ENCODE results near the gene HOXB4.

Gene HOXB4

GRCh38 chr17:48570325-48571023 is 7.7 kb downstream of the HOXB4 start:
- Mint-ChIP-seq H3K9me3 (no peaks in the 10 kb centered on the region), H3K36me3 (ENCODE audit: low read depth) (no peaks in the 10 kb centered on the region), H3K4me1 (ENCODE audit: low read depth) (peaks cover 6% of the 10 kb centered on the region), H3K27me3 (peaks cover 13% of the 10 kb centered on the region), H3K27ac (no peak overlapping the region), H3K4me3 (no peak overlapping the region)
- intact Hi-C loops (cut with micrococcal nuclease) = no loop called here

GRCh38 chr17:48569674-48570324 is 8.4 kb downstream of the HOXB4 start:
- intact Hi-C loops (cut with micrococcal nuclease) = no loop called here
- H3K27ac Mint-ChIP-seq = no peak overlapping the region
- peaks cover 6% of the 10 kb centered on the region for H3K4me1 Mint-ChIP-seq (ENCODE audit: low read depth)
- no peaks in the 10 kb centered on the region for H3K36me3 Mint-ChIP-seq (ENCODE audit: low read depth)
- H3K4me3 Mint-ChIP-seq = no peak overlapping the region
- no peaks in the 10 kb centered on the region for H3K9me3 Mint-ChIP-seq
- peaks cover 8% of the 10 kb centered on the region for H3K27me3 Mint-ChIP-seq

- no peaks in the 10 kb centered on the region for H3K36me3 Mint-ChIP-seq (ENCODE audit: low read depth)
- H3K9me3 Mint-ChIP-seq = no peaks in the 10 kb centered on the region
- H3K4me1 Mint-ChIP-seq (ENCODE audit: low read depth) = peaks cover 6% of the 10 kb centered on the region
- H3K4me3 Mint-ChIP-seq = no peak overlapping the region
- no peak overlapping the region for H3K27ac Mint-ChIP-seq
- intact Hi-C loops (cut with micrococcal nuclease) = no loop called here
- H3K27me3 Mint-ChIP-seq = peaks cover 2% of the 10 kb centered on the region
Observed at GRCh38 chr17:48569240-48569582, 8.9 kb downstream of the HOXB4 start.

GRCh38 chr17:48568499-48569239 is 9.5 kb downstream of the HOXB4 start:
- Mint-ChIP-seq H3K4me1 (ENCODE audit: low read depth) (peaks cover 6% of the 10 kb centered on the region), H3K27ac (no peak overlapping the region), H3K9me3 (no peaks in the 10 kb centered on the region), H3K36me3 (ENCODE audit: low read depth) (no peaks in the 10 kb centered on the region), H3K4me3 (no peak overlapping the region), H3K27me3 (peaks cover 3% of the 10 kb centered on the region)
- intact Hi-C loops (cut with micrococcal nuclease) = no loop called here

- Mint-ChIP-seq H3K9me3 (no peaks in the 10 kb centered on the region), H3K27ac (no peak overlapping the region), H3K4me1 (ENCODE audit: low read depth) (peaks cover 6% of the 10 kb centered on the region), H3K36me3 (ENCODE audit: low read depth) (no peaks in the 10 kb centered on the region), H3K27me3 (peaks cover 12% of the 10 kb centered on the region), H3K4me3 (no peak overlapping the region)
- intact Hi-C loops (cut with micrococcal nuclease) = no loop called here
Observed at GRCh38 chr17:48567646-48568354, 10.3 kb downstream of the HOXB4 start.

- intact Hi-C loops (cut with micrococcal nuclease) = no loop called here
- peaks cover 6% of the 10 kb centered on the region for H3K4me1 Mint-ChIP-seq (ENCODE audit: low read depth)
- no peak overlapping the region for H3K27ac Mint-ChIP-seq
- peaks cover 18% of the 10 kb centered on the region for H3K27me3 Mint-ChIP-seq
- H3K4me3 Mint-ChIP-seq = no peak overlapping the region
- H3K9me3 Mint-ChIP-seq = no peaks in the 10 kb centered on the region
- no peaks in the 10 kb centered on the region for H3K36me3 Mint-ChIP-seq (ENCODE audit: low read depth)
Observed at GRCh38 chr17:48567209-48567608, 10.9 kb downstream of the HOXB4 start.

GRCh38 chr17:48566717-48567116 is 11.4 kb downstream of the HOXB4 start:
- Mint-ChIP-seq H3K36me3 (ENCODE audit: low read depth) (no peaks in the 10 kb centered on the region), H3K27me3 (peaks cover 21% of the 10 kb centered on the region), H3K4me3 (no peak overlapping the region), H3K27ac (no peak overlapping the region), H3K4me1 (ENCODE audit: low read depth) (peaks cover 6% of the 10 kb centered on the region), H3K9me3 (no peaks in the 10 kb centered on the region)
- intact Hi-C loops (cut with micrococcal nuclease) = no loop called here

GRCh38 chr17:48565925-48566710 is 12.0 kb downstream of the HOXB4 start:
- H3K4me3 Mint-ChIP-seq = no peak overlapping the region
- no peaks in the 10 kb centered on the region for H3K9me3 Mint-ChIP-seq
- peaks cover 9% of the 10 kb centered on the region for H3K4me1 Mint-ChIP-seq (ENCODE audit: low read depth)
- no peaks in the 10 kb centered on the region for H3K36me3 Mint-ChIP-seq (ENCODE audit: low read depth)
- peaks cover 26% of the 10 kb centered on the region for H3K27me3 Mint-ChIP-seq
- no peak overlapping the region for H3K27ac Mint-ChIP-seq
- intact Hi-C loops (cut with micrococcal nuclease) = no loop called here

- H3K4me1 Mint-ChIP-seq (ENCODE audit: low read depth) = peaks cover 11% of the 10 kb centered on the region
Observed at GRCh38 chr17:48565022-48565554, 13.1 kb downstream of the HOXB4 start.

GRCh38 chr17:48564188-48565021 is 13.7 kb downstream of the HOXB4 start:
- H3K9me3 Mint-ChIP-seq = no peaks in the 10 kb centered on the region
- no peaks in the 10 kb centered on the region for H3K36me3 Mint-ChIP-seq (ENCODE audit: low read depth)

More at GRCh38 chr17:48565022-48565554, 13.1 kb downstream of the HOXB4 start:
- no peaks in the 10 kb centered on the region for H3K36me3 Mint-ChIP-seq (ENCODE audit: low read depth)
- no peak overlapping the region for H3K27ac Mint-ChIP-seq
- no peak overlapping the region for H3K4me3 Mint-ChIP-seq
- intact Hi-C loops (cut with micrococcal nuclease) = no loop called here
- H3K9me3 Mint-ChIP-seq = no peaks in the 10 kb centered on the region
- peaks cover 31% of the 10 kb centered on the region for H3K27me3 Mint-ChIP-seq

GRCh38 chr17:48563867-48564187 is 14.3 kb downstream of the HOXB4 start:
- peaks cover 42% of the 10 kb centered on the region for H3K27me3 Mint-ChIP-seq
- H3K9me3 Mint-ChIP-seq = no peaks in the 10 kb centered on the region
- H3K36me3 Mint-ChIP-seq (ENCODE audit: low read depth) = no peaks in the 10 kb centered on the region
- H3K4me3 Mint-ChIP-seq = no peak overlapping the region
- no peak overlapping the region for H3K27ac Mint-ChIP-seq
- peaks cover 11% of the 10 kb centered on the region for H3K4me1 Mint-ChIP-seq (ENCODE audit: low read depth)
- intact Hi-C loops (cut with micrococcal nuclease) = no loop called here

More at GRCh38 chr17:48564188-48565021, 13.7 kb downstream of the HOXB4 start:
- Mint-ChIP-seq H3K27me3 (peaks cover 37% of the 10 kb centered on the region), H3K4me1 (ENCODE audit: low read depth) (peaks cover 11% of the 10 kb centered on the region), H3K27ac (no peak overlapping the region), H3K4me3 (no peak overlapping the region)
- intact Hi-C loops (cut with micrococcal nuclease) = no loop called here

GRCh38 chr17:48563385-48563838 is 14.7 kb downstream of the HOXB4 start:
- peaks cover 8% of the 10 kb centered on the region for H3K4me1 Mint-ChIP-seq (ENCODE audit: low read depth)
- H3K36me3 Mint-ChIP-seq (ENCODE audit: low read depth) = no peaks in the 10 kb centered on the region
- no peaks in the 10 kb centered on the region for H3K9me3 Mint-ChIP-seq
- H3K27ac Mint-ChIP-seq = no peak overlapping the region
- intact Hi-C loops (cut with micrococcal nuclease) = no loop called here
- H3K27me3 Mint-ChIP-seq = peaks cover 46% of the 10 kb centered on the region
- no peak overlapping the region for H3K4me3 Mint-ChIP-seq

Measured in dendritic cell treated with granulocyte-macrophage colony-stimulating factor and Interleukin-4, amounts not matched to agents 40 ng/mL and 50 ng/mL, for 4 days (primary cell).